ENCODE results near the gene IRX2. TPM values are rescaled to one million over a fixed set of nuclear protein-coding genes. Genes with fewer than 3 reads are reported as not detected.

The IRX2 gene
- total RNA-seq, 1 experiment from 2014 or later = not detected

DNA sequence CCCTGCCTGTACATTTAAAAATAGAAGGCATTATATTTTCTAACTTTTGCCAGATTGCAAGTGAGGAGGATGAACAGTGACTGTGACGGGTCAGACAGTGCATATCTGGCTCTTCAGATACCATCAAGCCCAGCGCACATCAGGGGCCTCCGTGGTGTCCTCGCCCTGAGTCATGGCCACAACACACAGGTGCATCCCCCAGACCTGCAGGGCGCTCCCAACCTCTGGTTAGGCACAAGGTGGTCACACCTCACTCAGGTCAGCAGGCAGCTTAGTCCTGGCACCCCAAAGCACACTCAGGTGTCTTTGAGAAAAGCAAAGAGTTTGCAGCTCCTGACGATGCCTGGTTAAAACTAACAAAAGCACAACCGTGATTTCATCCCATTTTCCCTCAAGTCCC is 28.6 kb downstream of the IRX2 start:
- TF ChIP-seq, protein P1, sequence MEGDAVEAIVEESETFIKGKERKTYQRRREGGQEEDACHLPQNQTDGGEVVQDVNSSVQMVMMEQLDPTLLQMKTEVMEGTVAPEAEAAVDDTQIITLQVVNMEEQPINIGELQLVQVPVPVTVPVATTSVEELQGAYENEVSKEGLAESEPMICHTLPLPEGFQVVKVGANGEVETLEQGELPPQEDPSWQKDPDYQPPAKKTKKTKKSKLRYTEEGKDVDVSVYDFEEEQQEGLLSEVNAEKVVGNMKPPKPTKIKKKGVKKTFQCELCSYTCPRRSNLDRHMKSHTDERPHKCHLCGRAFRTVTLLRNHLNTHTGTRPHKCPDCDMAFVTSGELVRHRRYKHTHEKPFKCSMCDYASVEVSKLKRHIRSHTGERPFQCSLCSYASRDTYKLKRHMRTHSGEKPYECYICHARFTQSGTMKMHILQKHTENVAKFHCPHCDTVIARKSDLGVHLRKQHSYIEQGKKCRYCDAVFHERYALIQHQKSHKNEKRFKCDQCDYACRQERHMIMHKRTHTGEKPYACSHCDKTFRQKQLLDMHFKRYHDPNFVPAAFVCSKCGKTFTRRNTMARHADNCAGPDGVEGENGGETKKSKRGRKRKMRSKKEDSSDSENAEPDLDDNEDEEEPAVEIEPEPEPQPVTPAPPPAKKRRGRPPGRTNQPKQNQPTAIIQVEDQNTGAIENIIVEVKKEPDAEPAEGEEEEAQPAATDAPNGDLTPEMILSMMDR (conservative IDR thresholded peaks at IDR 0.05; ENCODE audit: low read depth, low read length) = no peak
- TF ChIP-seq EZH2 (IDR thresholded peaks at IDR 0.05; ENCODE audit: borderline replicate concordance, low read depth, low read length, poor library complexity, severe bottlenecking) = no peak
- DNase-seq (ENCODE audit: low spot score) = no peak
- BruUV-seq (replicated peaks) = no TSS peak

DNA sequence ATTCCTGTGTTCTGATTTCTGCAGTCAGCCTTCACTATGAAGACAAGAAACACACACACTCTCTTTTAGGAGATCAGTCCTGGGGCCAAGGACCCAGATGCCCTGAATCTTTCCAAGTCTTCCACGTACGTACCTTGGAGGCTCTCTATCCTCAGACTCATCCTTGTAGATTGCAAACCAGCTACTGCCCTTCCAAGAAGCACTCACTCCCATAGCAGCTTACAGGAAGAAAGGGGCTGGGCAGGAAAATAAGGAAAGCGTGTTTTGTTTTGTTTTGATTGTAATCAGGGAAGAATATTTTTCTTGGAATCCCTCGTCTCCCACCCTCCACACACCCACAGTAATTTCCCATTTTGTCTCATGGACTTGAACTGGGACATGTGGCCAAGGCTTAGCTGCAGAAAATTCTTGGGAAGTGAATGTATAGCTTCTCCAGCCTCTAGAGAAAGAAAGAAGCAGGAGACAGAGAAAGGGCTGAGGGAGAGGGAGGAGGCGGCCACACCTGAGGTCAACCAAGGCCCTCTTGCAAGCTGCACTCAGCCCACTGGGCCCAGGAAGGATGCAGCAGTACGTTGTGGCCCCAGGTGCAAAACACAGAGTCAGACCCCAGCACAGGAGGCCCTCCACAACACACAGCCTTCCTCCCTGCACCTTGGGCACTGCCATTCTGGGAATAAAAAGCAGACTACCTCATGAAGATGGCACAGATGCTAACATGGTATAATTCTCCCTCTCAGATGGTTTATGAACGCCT is 29.9 kb downstream of the IRX2 start:
- CTCF ChIA-PET = no interaction called here
- Histone ChIP-seq H3K4me1 (ENCODE audit: insufficient read depth, low read length, poor library complexity, severe bottlenecking) (no peaks in the 10 kb centered on the region), H3K4me3 (ENCODE audit: low read depth, low read length, poor library complexity, severe bottlenecking) (no peak overlapping the region), H3K36me3 (ENCODE audit: insufficient read depth, low read length, poor library complexity, severe bottlenecking) (no peaks in the 10 kb centered on the region), H3K27me3 (replicated peaks; ENCODE audit: insufficient read depth, low read depth, low read length, poor library complexity) (no peaks in the 10 kb centered on the region), H3K9me3 (ENCODE audit: low read depth, low read length, poor library complexity, severe bottlenecking) (peaks cover 27% of the 10 kb centered on the region), H3K27ac (ENCODE audit: low read depth, low read length, poor library complexity, severe bottlenecking) (no peak overlapping the region)
- DNase-seq (ENCODE audit: low spot score) = no peak
- intact Hi-C loops (cut with micrococcal nuclease; ENCODE audit: unreplicated experiment) = no loop called here
- POLR2A ChIA-PET (ENCODE audit: low non-redundant PET) = no interaction called here
- no peak for TF ChIP-seq EZH2 (IDR thresholded peaks at IDR 0.05; ENCODE audit: borderline replicate concordance, low read depth, low read length, poor library complexity, severe bottlenecking)
- TF ChIP-seq, protein P1 (conservative IDR thresholded peaks at IDR 0.05; ENCODE audit: low read depth, low read length) = no peak
- no TSS peak for BruUV-seq (replicated peaks)

More for the DNA sequence above, 28.6 kb downstream of the IRX2 start:
- Histone ChIP-seq H3K27ac (ENCODE audit: low read depth, low read length, poor library complexity, severe bottlenecking) (no peak overlapping the region), H3K4me3 (ENCODE audit: low read depth, low read length, poor library complexity, severe bottlenecking) (no peak overlapping the region), H3K36me3 (ENCODE audit: insufficient read depth, low read length, poor library complexity, severe bottlenecking) (no peaks in the 10 kb centered on the region), H3K9me3 (ENCODE audit: low read depth, low read length, poor library complexity, severe bottlenecking) (peaks cover 24% of the 10 kb centered on the region), H3K4me1 (ENCODE audit: insufficient read depth, low read length, poor library complexity, severe bottlenecking) (no peaks in the 10 kb centered on the region), H3K27me3 (replicated peaks; ENCODE audit: insufficient read depth, low read depth, low read length, poor library complexity) (no peaks in the 10 kb centered on the region)
- intact Hi-C loops (cut with micrococcal nuclease; ENCODE audit: unreplicated experiment) = no loop called here
- ChIA-PET CTCF (no interaction called here), POLR2A (ENCODE audit: low non-redundant PET) (no interaction called here)

DNA sequence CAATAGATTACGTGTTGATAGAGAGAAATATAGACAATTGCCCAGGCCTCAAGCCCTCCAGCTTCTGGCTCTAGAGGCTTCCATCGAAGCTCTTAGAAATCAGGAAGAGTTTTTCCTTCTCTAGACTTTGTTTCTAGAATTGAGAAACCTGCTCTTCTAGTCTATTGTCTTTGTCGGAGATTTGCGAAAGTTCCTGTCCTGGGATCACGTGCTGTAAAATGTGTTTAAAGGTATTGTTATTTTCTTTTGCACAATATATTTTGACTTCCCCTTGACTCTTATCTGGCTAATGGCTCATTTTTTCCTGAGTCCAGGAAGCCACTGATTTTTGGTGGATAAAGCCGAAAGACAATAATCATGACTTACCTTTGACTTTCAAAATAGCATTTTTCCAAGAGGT is 32.1 kb downstream of the IRX2 start:
- H3K36me3 ChIP-seq (ENCODE audit: insufficient read depth, low read length, poor library complexity, severe bottlenecking) = no peaks in the 10 kb centered on the region
- intact Hi-C loops (cut with micrococcal nuclease; ENCODE audit: unreplicated experiment) = no loop called here
- no peak overlapping the region for H3K27ac ChIP-seq (ENCODE audit: low read depth, low read length, poor library complexity, severe bottlenecking)
- H3K27me3 ChIP-seq (replicated peaks; ENCODE audit: insufficient read depth, low read depth, low read length, poor library complexity) = no peaks in the 10 kb centered on the region
- H3K9me3 ChIP-seq (ENCODE audit: low read depth, low read length, poor library complexity, severe bottlenecking) = peaks cover 21% of the 10 kb centered on the region
- H3K4me3 ChIP-seq (ENCODE audit: low read depth, low read length, poor library complexity, severe bottlenecking) = no peak overlapping the region
- ChIA-PET CTCF (no interaction called here), POLR2A (ENCODE audit: low non-redundant PET) (no interaction called here)
- TF ChIP-seq, protein P1 (conservative IDR thresholded peaks at IDR 0.05; ENCODE audit: low read depth, low read length) = no peak
- no peak for TF ChIP-seq EZH2 (IDR thresholded peaks at IDR 0.05; ENCODE audit: borderline replicate concordance, low read depth, low read length, poor library complexity, severe bottlenecking)
- no peaks in the 10 kb centered on the region for H3K4me1 ChIP-seq (ENCODE audit: insufficient read depth, low read length, poor library complexity, severe bottlenecking)
- no peak for DNase-seq (ENCODE audit: low spot score)
- no TSS peak for BruUV-seq (replicated peaks)

All from A673 (cell line).